Measurements from ENCODE around the gene SNX13.

SNX13 gene

GRCh38 chr7:17915168-17915567, 25.1 kb downstream of the SNX13 start:
- H2AFZ ChIP-seq (ENCODE audit: low read depth), result no peak overlapping the region
- H3K27me3 ChIP-seq (ENCODE audit: insufficient read depth, low read depth), result no peaks in the 10 kb centered on the region
- H3K4me2 ChIP-seq, result no peak overlapping the region
- peaks cover 75% of the 10 kb centered on the region; the same call in 1 of the 2 replicates for H3K79me2 ChIP-seq (ENCODE audit: insufficient read depth, low read depth)
- H3K4me1 ChIP-seq (ENCODE audit: low read depth, poor library complexity, severe bottlenecking), result peaks cover 12% of the 10 kb centered on the region
- no peak overlapping the region for H3K9ac ChIP-seq
- H3K27ac ChIP-seq, result no peak overlapping the region
- H3K36me3 ChIP-seq (ENCODE audit: insufficient read depth), result no peaks in the 10 kb centered on the region
- peaks cover 4% of the 10 kb centered on the region; the same call in 1 of the 2 replicates for H4K20me1 ChIP-seq (ENCODE audit: insufficient read depth)
- no peak for TF ChIP-seq CTCF (conservative IDR thresholded peaks at IDR 0.05; ENCODE audit: low read depth, low read length)
- no peak overlapping the region for H3K4me3 ChIP-seq (IDR thresholded peaks at IDR 0.05; ENCODE audit: insufficient read depth, low read depth, low read length)

GRCh38 chr7:17913250-17913649, 27.0 kb downstream of the SNX13 start:
- no peak for TF ChIP-seq CTCF (conservative IDR thresholded peaks at IDR 0.05; ENCODE audit: low read depth, low read length)
- Histone ChIP-seq H3K4me1 (ENCODE audit: low read depth, poor library complexity, severe bottlenecking) (peaks cover 12% of the 10 kb centered on the region), H3K79me2 (ENCODE audit: insufficient read depth, low read depth) (peaks cover 65% of the 10 kb centered on the region; the same call in 1 of the 2 replicates), H2AFZ (ENCODE audit: low read depth) (no peak overlapping the region), H3K36me3 (ENCODE audit: insufficient read depth) (no peaks in the 10 kb centered on the region), H3K4me3 (IDR thresholded peaks at IDR 0.05; ENCODE audit: insufficient read depth, low read depth, low read length) (no peak overlapping the region), H4K20me1 (ENCODE audit: insufficient read depth) (peaks cover 4% of the 10 kb centered on the region; the same call in 1 of the 2 replicates), H3K9ac (no peak overlapping the region), H3K27ac (no peak overlapping the region), H3K4me2 (no peak overlapping the region), H3K27me3 (ENCODE audit: insufficient read depth, low read depth) (no peaks in the 10 kb centered on the region)

GRCh38 chr7:17912536-17913235, 27.6 kb downstream of the SNX13 start:
- Histone ChIP-seq H2AFZ (ENCODE audit: low read depth) (no peak overlapping the region), H3K27ac (no peak overlapping the region)

GRCh38 chr7:17912050-17912449, 28.2 kb downstream of the SNX13 start:
- no peaks in the 10 kb centered on the region for H3K36me3 ChIP-seq (ENCODE audit: insufficient read depth)
- H3K79me2 ChIP-seq (ENCODE audit: insufficient read depth, low read depth), result peaks cover 56% of the 10 kb centered on the region; the same call in 1 of the 2 replicates
- H3K9ac ChIP-seq, result no peak overlapping the region
- no peak overlapping the region for H3K4me3 ChIP-seq (IDR thresholded peaks at IDR 0.05; ENCODE audit: insufficient read depth, low read depth, low read length)
- peaks cover 4% of the 10 kb centered on the region; the same call in 1 of the 2 replicates for H4K20me1 ChIP-seq (ENCODE audit: insufficient read depth)
- H3K4me2 ChIP-seq, result no peak overlapping the region
- no peak overlapping the region for H2AFZ ChIP-seq (ENCODE audit: low read depth)
- no peak for TF ChIP-seq CTCF (conservative IDR thresholded peaks at IDR 0.05; ENCODE audit: low read depth, low read length)
- H3K4me1 ChIP-seq (ENCODE audit: low read depth, poor library complexity, severe bottlenecking), result peaks cover 14% of the 10 kb centered on the region
- H3K27ac ChIP-seq, result no peak overlapping the region
- H3K27me3 ChIP-seq (ENCODE audit: insufficient read depth, low read depth), result no peaks in the 10 kb centered on the region

More at GRCh38 chr7:17912536-17913235, 27.6 kb downstream of the SNX13 start:
- Histone ChIP-seq H3K36me3 (ENCODE audit: insufficient read depth) (no peaks in the 10 kb centered on the region), H4K20me1 (ENCODE audit: insufficient read depth) (peaks cover 4% of the 10 kb centered on the region; the same call in 1 of the 2 replicates), H3K27me3 (ENCODE audit: insufficient read depth, low read depth) (no peaks in the 10 kb centered on the region), H3K79me2 (ENCODE audit: insufficient read depth, low read depth) (peaks cover 60% of the 10 kb centered on the region; the same call in 1 of the 2 replicates), H3K4me2 (no peak overlapping the region), H3K4me3 (IDR thresholded peaks at IDR 0.05; ENCODE audit: insufficient read depth, low read depth, low read length) (no peak overlapping the region), H3K9ac (no peak overlapping the region), H3K4me1 (ENCODE audit: low read depth, poor library complexity, severe bottlenecking) (peaks cover 12% of the 10 kb centered on the region)
- TF ChIP-seq CTCF (conservative IDR thresholded peaks at IDR 0.05; ENCODE audit: low read depth, low read length), result no peak

Measured in KMS-11 (cell line).